Anterior cingulate cortex (tissue), 58 donors: ENCODE results near the gene UBE2S.
A peak's percentile ranks its signal among the peaks of the same experiment; 100 is the strongest.

Experiments used
- DNase-seq, 58 donors: peaks; one replicate each; lab custom pipeline; 2025; lab: John Stamatoyannopoulos, UW

The UBE2S gene

GRCh38 chr19:55385724-55386492 is 21.7 kb downstream of the UBE2S start, which contains the start of gene RPL28:
Gene RPL28 (plus strand): TSS chr19:55385932. CDS start chr19:55386358, 426 bp downstream.
- peak; percentile 84 to 99 (median 97) for DNase-seq

- DNase-seq: peak; percentile 39 to 98 (median 91)
Measured at GRCh38 chr19:55384920-55385723, 22.5 kb downstream of the UBE2S start.

GRCh38 chr19:55384131-55384919 is 23.3 kb downstream of the UBE2S start, which contains the start of gene TMEM238:
Gene TMEM238 (minus strand): TSS chr19:55384292. CDS start chr19:55384259, 33 bp downstream.
- peak in 18 of 58 donors; percentile 27 to 58 (median 41) for DNase-seq

GRCh38 chr19:55383279-55384130 is 24.1 kb downstream of the UBE2S start:
- DNase-seq: peak in 38 of 58 donors; percentile 6 to 58 (median 34)

GRCh38 chr19:55382522-55383054 is 25.0 kb downstream of the UBE2S start:
- no peak for DNase-seq

- DNase-seq: no peak
Measured at GRCh38 chr19:55382013-55382412, 25.6 kb downstream of the UBE2S start.

- DNase-seq: no peak
Measured at GRCh38 chr19:55379174-55379573, 28.4 kb downstream of the UBE2S start.

- no peak for DNase-seq
Measured at GRCh38 chr19:55377356-55378131, 30.0 kb downstream of the UBE2S start.

- DNase-seq: no peak
Measured at GRCh38 chr19:55376241-55376933, 31.2 kb downstream of the UBE2S start, which contains the start of gene TMEM190. Gene TMEM190 (plus strand): TSS chr19:55376826. CDS start chr19:55376854, 28 bp downstream.

GRCh38 chr19:55373993-55374757 is 33.4 kb downstream of the UBE2S start:
- no peak for DNase-seq

- no peak for DNase-seq
Measured at GRCh38 chr19:55373306-55373992, 34.1 kb downstream of the UBE2S start.

- no peak for DNase-seq
Measured at GRCh38 chr19:55372316-55373081, 35.1 kb downstream of the UBE2S start.

- DNase-seq: no peak
Measured at GRCh38 chr19:55370305-55370988, 37.1 kb downstream of the UBE2S start, which contains the start of gene IL11. Gene IL11 (minus strand): TSS chr19:55370463. CDS start chr19:55370310, 153 bp downstream.

- peak in 2 of 58 donors; percentile 6 to 36 for DNase-seq
Measured at GRCh38 chr19:55369653-55370304, 37.8 kb downstream of the UBE2S start.
